Activated CD4-positive, CD25-positive, alpha-beta regulatory T cell (primary cell): ENCODE measurements around the gene PPARG.

Source experiments
- DNase-seq, 4 experiments: peaks; one replicate each; lab custom pipeline; 2025; lab: John Stamatoyannopoulos, UW

PPARG gene

GRCh38 chr3:12345584-12346494 is 57.0 kb downstream of the PPARG start:
- no peak for DNase-seq

GRCh38 chr3:12347301-12347700 is 58.4 kb downstream of the PPARG start:
- DNase-seq = no peak

- DNase-seq = no peak
Observed at GRCh38 chr3:12349895-12350811, 61.3 kb downstream of the PPARG start.

GRCh38 chr3:12351145-12351544 is 62.3 kb downstream of the PPARG start:
- DNase-seq = no peak

- DNase-seq = no peak
Observed at GRCh38 chr3:12352253-12352652, 63.4 kb downstream of the PPARG start.

GRCh38 chr3:12352755-12353154 is 63.9 kb downstream of the PPARG start:
- DNase-seq = no peak

GRCh38 chr3:12353796-12354525 is 65.1 kb downstream of the PPARG start:
- DNase-seq = no peak

GRCh38 chr3:12356175-12356574 is 67.3 kb downstream of the PPARG start:
- no peak for DNase-seq

- no peak for DNase-seq
Observed at GRCh38 chr3:12356996-12357395, 68.1 kb downstream of the PPARG start.

- no peak for DNase-seq
Observed at GRCh38 chr3:12357456-12357855, 68.6 kb downstream of the PPARG start.

- DNase-seq = no peak
Observed at GRCh38 chr3:12363397-12364195, 74.7 kb downstream of the PPARG start.

- no peak for DNase-seq
Observed at GRCh38 chr3:12367346-12367745, 78.5 kb downstream of the PPARG start.

GRCh38 chr3:12369029-12369428 is 80.2 kb downstream of the PPARG start:
- no peak for DNase-seq

- no peak for DNase-seq
Observed at GRCh38 chr3:12369598-12369997, 80.7 kb downstream of the PPARG start.

- DNase-seq = no peak
Observed at GRCh38 chr3:12370758-12371157, 81.9 kb downstream of the PPARG start.

GRCh38 chr3:12371525-12372140 is 82.8 kb downstream of the PPARG start:
- no peak for DNase-seq

- DNase-seq = no peak
Observed at GRCh38 chr3:12372741-12373280, 83.9 kb downstream of the PPARG start.

GRCh38 chr3:12375572-12375971 is 86.7 kb downstream of the PPARG start:
- no peak for DNase-seq

GRCh38 chr3:12379640-12380429 is 91.0 kb downstream of the PPARG start:
- DNase-seq = no peak

- no peak for DNase-seq
Observed at GRCh38 chr3:12380461-12380860, 91.6 kb downstream of the PPARG start.
